WI38 (cell line): ENCODE results near the gene EHBP1.

Experiments used
- H3K4me3 ChIP-seq: 2 replicates; pipeline ENCODE4 v1.5.1; 2011; ENCODE audit warnings: low read depth, mild to moderate bottlenecking, control low read depth, low read length
- TF ChIP-seq, protein P1 (sequence below): IDR thresholded peaks from 2 replicates; pipeline ENCODE4 v1.5.1; 2012; ENCODE audit warnings: low read depth, mild to moderate bottlenecking, control low read depth, low read length

Gene EHBP1

DNA sequence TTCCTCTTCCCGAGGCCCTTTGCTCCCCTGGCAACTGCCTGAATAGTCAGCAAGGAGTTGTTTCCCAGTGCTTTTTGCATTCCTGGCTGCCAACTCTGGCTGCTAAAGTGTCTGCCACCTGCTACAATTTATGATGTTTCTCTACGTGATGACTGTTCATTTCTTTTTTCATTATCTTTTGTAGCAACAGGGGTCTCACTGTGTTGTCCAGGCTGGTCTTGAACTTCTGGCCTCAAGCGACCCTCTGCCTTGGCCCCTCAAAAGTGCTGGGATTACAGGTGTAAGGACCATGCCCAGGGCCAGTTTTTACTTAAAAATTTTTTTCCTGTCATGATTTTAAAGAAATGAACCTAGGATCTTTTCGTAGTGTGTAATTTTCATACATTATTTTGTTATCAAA is 11.3 kb downstream of the EHBP1 start:
- TF ChIP-seq, protein P1, sequence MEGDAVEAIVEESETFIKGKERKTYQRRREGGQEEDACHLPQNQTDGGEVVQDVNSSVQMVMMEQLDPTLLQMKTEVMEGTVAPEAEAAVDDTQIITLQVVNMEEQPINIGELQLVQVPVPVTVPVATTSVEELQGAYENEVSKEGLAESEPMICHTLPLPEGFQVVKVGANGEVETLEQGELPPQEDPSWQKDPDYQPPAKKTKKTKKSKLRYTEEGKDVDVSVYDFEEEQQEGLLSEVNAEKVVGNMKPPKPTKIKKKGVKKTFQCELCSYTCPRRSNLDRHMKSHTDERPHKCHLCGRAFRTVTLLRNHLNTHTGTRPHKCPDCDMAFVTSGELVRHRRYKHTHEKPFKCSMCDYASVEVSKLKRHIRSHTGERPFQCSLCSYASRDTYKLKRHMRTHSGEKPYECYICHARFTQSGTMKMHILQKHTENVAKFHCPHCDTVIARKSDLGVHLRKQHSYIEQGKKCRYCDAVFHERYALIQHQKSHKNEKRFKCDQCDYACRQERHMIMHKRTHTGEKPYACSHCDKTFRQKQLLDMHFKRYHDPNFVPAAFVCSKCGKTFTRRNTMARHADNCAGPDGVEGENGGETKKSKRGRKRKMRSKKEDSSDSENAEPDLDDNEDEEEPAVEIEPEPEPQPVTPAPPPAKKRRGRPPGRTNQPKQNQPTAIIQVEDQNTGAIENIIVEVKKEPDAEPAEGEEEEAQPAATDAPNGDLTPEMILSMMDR, result no peak
- no peak overlapping the region for H3K4me3 ChIP-seq

DNA sequence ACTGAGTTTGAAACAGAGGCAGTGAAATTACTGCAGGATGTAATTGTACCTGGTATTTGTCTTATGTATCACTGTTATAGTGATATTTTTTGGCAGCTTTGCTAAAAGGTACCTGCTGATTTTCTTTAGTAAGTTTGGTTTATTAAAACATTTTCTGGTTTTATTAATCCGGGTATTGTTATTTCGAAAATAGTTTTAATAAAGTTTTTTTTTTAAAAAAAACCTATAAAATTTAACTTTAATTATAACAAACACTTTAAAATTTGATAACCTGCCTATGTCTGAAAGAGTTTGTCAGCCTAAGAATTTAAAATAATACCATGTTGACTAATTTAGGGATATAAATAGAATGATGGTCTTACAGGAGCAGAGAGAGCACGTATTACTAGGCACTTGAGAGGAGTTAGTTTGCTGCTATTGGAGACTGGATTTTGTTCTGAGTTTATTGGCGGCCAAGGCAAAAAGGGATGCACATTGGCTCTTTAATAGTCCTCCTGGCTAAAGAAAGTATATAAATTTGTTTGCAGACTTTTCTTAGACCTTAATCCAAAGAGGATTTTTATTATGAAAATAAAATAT is 12.1 kb downstream of the EHBP1 start:
- no peak overlapping the region for H3K4me3 ChIP-seq
- TF ChIP-seq, protein P1, result no peak

DNA sequence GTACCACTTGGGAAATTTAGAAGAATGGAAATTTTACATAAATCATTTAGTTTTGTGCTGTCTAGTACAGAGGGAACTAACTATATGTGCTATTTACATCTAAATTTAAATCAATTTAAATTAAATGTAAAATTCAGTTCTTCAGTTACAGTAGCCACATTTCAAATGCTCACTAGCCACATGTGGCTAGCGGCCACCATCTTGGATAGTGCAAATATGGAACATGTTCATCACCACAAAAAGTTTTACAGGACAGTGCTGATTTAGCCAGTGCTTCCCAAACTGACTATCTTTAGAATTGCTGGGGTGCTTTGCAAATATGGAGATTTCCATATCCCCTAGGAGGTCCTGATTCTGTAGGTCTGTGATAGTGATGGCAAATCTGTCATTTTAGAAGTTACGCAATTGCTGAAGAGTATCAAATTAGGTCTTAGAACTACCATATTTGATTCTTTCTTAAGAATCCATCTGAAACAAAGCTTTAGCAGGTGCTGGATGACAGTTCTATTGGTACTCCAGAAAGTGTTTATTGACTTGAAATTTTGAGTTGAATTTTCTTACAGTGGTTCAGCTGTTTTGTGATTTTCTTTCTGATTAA is 12.8 kb downstream of the EHBP1 start:
- TF ChIP-seq, protein P1, result no peak
- H3K4me3 ChIP-seq, result no peak overlapping the region

DNA sequence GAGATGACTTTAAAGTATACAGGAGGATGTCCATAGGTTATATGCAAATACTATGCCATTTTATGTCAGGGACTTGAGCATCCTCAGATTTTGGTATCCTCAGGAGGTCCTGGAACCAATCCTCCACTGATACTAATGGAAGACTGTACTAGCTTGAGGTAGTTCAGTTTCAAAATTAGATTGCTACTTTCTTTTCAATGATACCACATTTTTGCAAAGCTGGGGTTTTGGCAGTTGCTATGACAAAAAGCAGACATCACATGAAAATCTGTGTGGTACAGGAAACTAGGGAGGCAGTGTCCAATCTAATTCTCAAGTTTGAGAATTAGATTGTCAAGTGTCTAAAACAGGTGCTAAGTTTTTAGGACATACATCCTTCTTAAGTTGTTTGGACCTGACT is 14.2 kb downstream of the EHBP1 start:
- H3K4me3 ChIP-seq, result no peak overlapping the region
- TF ChIP-seq, protein P1, result no peak

DNA sequence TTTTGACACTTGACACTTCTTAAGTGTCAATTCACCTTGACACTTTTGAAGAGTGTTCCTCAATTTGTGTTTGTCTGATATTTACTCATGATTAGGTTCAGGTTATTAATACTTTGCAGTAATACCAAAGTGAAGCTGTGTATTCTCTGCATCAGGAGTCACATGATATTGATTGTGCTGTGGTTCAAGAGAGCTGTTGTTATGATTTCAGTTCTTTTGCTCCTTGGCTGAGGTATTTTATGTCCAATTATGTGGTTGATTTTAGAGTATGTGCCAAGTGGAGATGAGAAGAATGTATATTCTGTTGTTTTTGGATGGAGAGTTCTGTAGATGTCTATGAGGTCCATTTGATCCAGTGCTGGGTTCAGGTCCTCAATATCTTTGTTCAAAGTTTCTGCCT is 17.2 kb downstream of the EHBP1 start:
- TF ChIP-seq, protein P1, result no peak
- H3K4me3 ChIP-seq, result no peak overlapping the region

DNA sequence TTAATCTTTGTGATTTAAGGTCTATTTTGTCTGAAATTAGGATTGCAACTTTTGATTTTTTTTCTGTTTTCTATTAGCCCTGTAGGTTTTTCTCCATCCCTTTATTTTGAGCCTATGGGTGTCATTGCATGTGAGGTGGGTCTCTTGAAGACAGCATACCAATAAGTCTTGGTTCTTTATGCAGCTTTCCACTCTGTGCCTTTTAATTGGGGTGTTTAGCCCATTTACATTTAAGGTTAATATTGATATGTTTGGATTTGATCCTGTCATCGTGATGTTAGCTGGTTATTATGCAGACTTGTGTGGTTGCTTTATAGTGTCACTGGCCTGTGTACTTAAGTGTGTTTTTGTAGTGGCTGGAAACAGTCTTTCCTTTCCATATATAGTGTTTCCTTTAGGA is 17.7 kb downstream of the EHBP1 start:
- no peak overlapping the region for H3K4me3 ChIP-seq
- TF ChIP-seq, protein P1, result no peak

DNA sequence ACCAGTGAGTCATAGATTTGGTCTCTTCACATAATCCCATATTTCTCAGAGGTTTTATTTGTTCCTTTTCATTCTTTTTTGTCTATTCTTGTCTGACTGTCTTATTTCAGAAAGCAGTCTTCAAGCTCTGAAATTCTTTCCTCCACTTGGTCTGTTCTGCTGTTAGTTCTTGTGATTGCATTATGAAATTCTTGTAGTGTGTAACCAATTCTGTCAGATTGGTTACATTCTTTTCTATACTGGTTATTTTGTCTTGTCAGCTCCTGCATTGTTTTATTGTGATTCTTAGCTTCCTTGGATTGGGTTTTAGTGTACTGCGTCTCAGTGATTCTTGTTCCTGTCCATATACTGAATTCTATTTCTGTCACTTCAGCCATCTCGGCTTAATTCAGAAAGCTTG is 18.6 kb downstream of the EHBP1 start:
- TF ChIP-seq, protein P1, result no peak
- H3K4me3 ChIP-seq, result no peak overlapping the region
